HEK293 (cell line): ENCODE results near the gene TBC1D19.

ENCODE experiments used
- CTCF ChIA-PET: fragments of 350-600 bp; formaldehyde crosslinking; extraction: SDS; loops from one replicate; lab custom pipeline; 2021; ENCODE audit warnings: antibody characterized with exemption; lab: Yijun Ruan, JAX
- POLR2A ChIA-PET: fragments of 300-600 bp; formaldehyde crosslinking; extraction: SDS; loops from one replicate; lab custom pipeline; 2020; ENCODE audit warnings: antibody characterized with exemption, inconsistent platforms; lab: Yijun Ruan, JAX
- H3K27ac ChIP-seq: fragments of 200-500 bp; sonication (Bioruptor generic); 2 replicates; pipeline ENCODE4 v1.5.1; 2014; ENCODE audit warnings: low read depth, low read length, control low read depth, inconsistent platforms; ENCODE audit errors: extremely low read depth
- H3K36me3 ChIP-seq, 2 experiments: fragments of 200-500 bp in 1 of 2; sonication (Bioruptor generic) in 1 of 2; 1 replicate in 1 of 2; 2 replicates in 1 of 2; pipeline ENCODE4 v1.5.1; 2014 to 2017; ENCODE audit warnings: inconsistent platforms in 2 of 2, low read length in 2 of 2; ENCODE audit not compliant: control insufficient read depth in 2 of 2, insufficient read depth in 1 of 2
- H3K4me1 ChIP-seq: fragments of 200-500 bp; sonication (Bioruptor generic); 2 replicates; pipeline ENCODE4 v1.5.1; 2014; ENCODE audit warnings: mild to moderate bottlenecking, low read length, inconsistent platforms; ENCODE audit not compliant: control insufficient read depth, insufficient read depth
- H3K4me3 ChIP-seq: 2 replicates; pipeline ENCODE4 v1.5.1; 2011; ENCODE audit warnings: low read depth, mild to moderate bottlenecking, control low read depth, low read length, moderate library complexity
- H3K9me3 ChIP-seq: fragments of 200-500 bp; sonication (Bioruptor generic); 2 replicates; pipeline ENCODE4 v1.5.1; 2014; ENCODE audit warnings: low read depth, low read length, inconsistent platforms; ENCODE audit not compliant: control insufficient read depth, insufficient read depth
- GLIS1 ChIP-seq: fragments of 450-650 bp; formaldehyde crosslinking; IDR thresholded peaks from 2 replicates; pipeline ENCODE4 v1.5.1; 2016; ENCODE audit warnings: missing biosample characterization, missing genetic modification characterization
- GLIS2 ChIP-seq: fragments of 450-650 bp; formaldehyde crosslinking; IDR thresholded peaks from 2 replicates; pipeline ENCODE4 v1.5.1; 2016; ENCODE audit warnings: missing biosample characterization, missing genetic modification characterization
- HIC1 ChIP-seq: fragments of 450-650 bp; formaldehyde crosslinking; IDR thresholded peaks from 2 replicates; pipeline ENCODE4 v1.5.1; 2016; ENCODE audit warnings: missing biosample characterization, missing genetic modification characterization
- REPIN1 ChIP-seq: fragments of 450-650 bp; formaldehyde crosslinking; IDR thresholded peaks from 2 replicates; pipeline ENCODE4 v1.5.1; 2017; ENCODE audit warnings: missing biosample characterization, missing genetic modification characterization, low read depth
- REST ChIP-seq: fragments of 450-650 bp; formaldehyde crosslinking; IDR thresholded peaks from 2 replicates; pipeline ENCODE4 v1.5.1; 2016; ENCODE audit warnings: missing biosample characterization, missing genetic modification characterization
- SP2 ChIP-seq: fragments of 450-650 bp; formaldehyde crosslinking; IDR thresholded peaks from 2 replicates; pipeline ENCODE4 v1.5.1; 2016; ENCODE audit warnings: missing biosample characterization, missing genetic modification characterization
- YY2 ChIP-seq: fragments of 450-650 bp; formaldehyde crosslinking; IDR thresholded peaks from 2 replicates; pipeline ENCODE4 v1.5.1; 2016; ENCODE audit warnings: missing biosample characterization, missing genetic modification characterization
- ZBTB17 ChIP-seq: fragments of 450-650 bp; formaldehyde crosslinking; IDR thresholded peaks from 2 replicates; pipeline ENCODE4 v1.5.1; 2016; ENCODE audit warnings: missing biosample characterization, missing genetic modification characterization
- ZBTB6 ChIP-seq: fragments of 450-650 bp; formaldehyde crosslinking; IDR thresholded peaks from 2 replicates; pipeline ENCODE4 v1.5.1; 2017; ENCODE audit warnings: missing biosample characterization, missing genetic modification characterization
- ZNF174 ChIP-seq: fragments of 450-650 bp; formaldehyde crosslinking; IDR thresholded peaks from 2 replicates; pipeline ENCODE4 v1.5.0; 2017; ENCODE audit warnings: missing biosample characterization, mild to moderate bottlenecking, missing genetic modification characterization
- ZNF223 ChIP-seq: fragments of 450-650 bp; formaldehyde crosslinking; IDR thresholded peaks from 2 replicates; pipeline ENCODE4 v1.5.1; 2016; ENCODE audit warnings: missing biosample characterization, missing genetic modification characterization
- ZNF24 ChIP-seq: fragments of 450-650 bp; formaldehyde crosslinking; IDR thresholded peaks from 2 replicates; pipeline ENCODE4 v1.5.1; 2016; ENCODE audit warnings: missing biosample characterization, missing genetic modification characterization
- ZNF292 ChIP-seq: fragments of 450-650 bp; formaldehyde crosslinking; IDR thresholded peaks from 2 replicates; pipeline ENCODE4 v1.5.1; 2016; ENCODE audit warnings: low read depth, missing biosample characterization, missing genetic modification characterization, borderline replicate concordance
- ZNF350 ChIP-seq: fragments of 450-650 bp; formaldehyde crosslinking; IDR thresholded peaks from 2 replicates; pipeline ENCODE4 v1.5.0; 2017; ENCODE audit warnings: missing biosample characterization, mild to moderate bottlenecking, missing genetic modification characterization
- ZNF416 ChIP-seq: fragments of 450-650 bp; formaldehyde crosslinking; IDR thresholded peaks from 2 replicates; pipeline ENCODE4 v1.5.1; 2016; ENCODE audit warnings: missing biosample characterization, missing genetic modification characterization
- ZNF514 ChIP-seq: fragments of 450-650 bp; formaldehyde crosslinking; IDR thresholded peaks from 2 replicates; pipeline ENCODE4 v1.5.1; 2016; ENCODE audit warnings: missing biosample characterization, missing genetic modification characterization
- ZNF585B ChIP-seq: fragments of 450-650 bp; formaldehyde crosslinking; IDR thresholded peaks from 2 replicates; pipeline ENCODE4 v1.5.1; 2016; ENCODE audit warnings: missing biosample characterization, missing genetic modification characterization
- ZNF610 ChIP-seq: fragments of 450-650 bp; formaldehyde crosslinking; IDR thresholded peaks from 2 replicates; pipeline ENCODE4 v1.5.1; 2016; ENCODE audit warnings: missing biosample characterization, missing genetic modification characterization, borderline replicate concordance
- ZNF624 ChIP-seq: fragments of 450-650 bp; formaldehyde crosslinking; IDR thresholded peaks from 2 replicates; pipeline ENCODE4 v1.5.1; 2017; ENCODE audit warnings: missing biosample characterization, missing genetic modification characterization
- ZNF701 ChIP-seq: fragments of 450-650 bp; formaldehyde crosslinking; IDR thresholded peaks from 2 replicates; pipeline ENCODE4 v1.5.1; 2016; ENCODE audit warnings: missing biosample characterization, missing genetic modification characterization
- ZNF776 ChIP-seq: fragments of 450-650 bp; formaldehyde crosslinking; IDR thresholded peaks from 2 replicates; pipeline ENCODE4 v1.5.0; 2017; ENCODE audit warnings: missing biosample characterization, missing genetic modification characterization, borderline replicate concordance
- ZNF792 ChIP-seq: fragments of 450-650 bp; formaldehyde crosslinking; IDR thresholded peaks from 2 replicates; pipeline ENCODE4 v1.5.1; 2016; ENCODE audit warnings: missing biosample characterization, missing genetic modification characterization
- ZNF837 ChIP-seq: fragments of 450-650 bp; formaldehyde crosslinking; IDR thresholded peaks from 2 replicates; pipeline ENCODE4 v1.5.1; 2016; ENCODE audit warnings: missing biosample characterization, missing genetic modification characterization

Gene TBC1D19

GRCh38 chr4:26792639-26793038 lies 208.8 kb downstream of the TBC1D19 start:
- TF ChIP-seq REPIN1 (tag by site-specific recombination): no peak
- no peak for TF ChIP-seq ZNF24
- no peak for TF ChIP-seq ZNF701 (tag by site-specific recombination)
- no peak for TF ChIP-seq ZNF174 (tag by site-specific recombination)
- no peak for TF ChIP-seq ZNF792
- TF ChIP-seq GLIS1 (tag by site-specific recombination): no peak
- TF ChIP-seq ZNF514: no peak
- no peak for TF ChIP-seq ZBTB17 (tag by site-specific recombination)
- TF ChIP-seq ZNF350: no peak
- TF ChIP-seq SP2 (tag by site-specific recombination): no peak
- TF ChIP-seq YY2: no peak
- TF ChIP-seq REST (tag by site-specific recombination): no peak
- no peak for TF ChIP-seq ZNF292
- ChIA-PET POLR2A (no interaction called here), CTCF (no interaction called here)
- no peaks in the 10 kb centered on the region for H3K9me3 ChIP-seq
- no peaks in the 10 kb centered on the region for H3K36me3 ChIP-seq
- no peak overlapping the region for H3K4me3 ChIP-seq
- 0 out of 2 replicates have a peak, but pooled peaks cover 2% of the 10 kb centered on the region for H3K4me1 ChIP-seq
- no peak overlapping the region for H3K27ac ChIP-seq

- Histone ChIP-seq H3K4me1 (no peaks in the 10 kb centered on the region), H3K27ac (no peak overlapping the region), H3K9me3 (no peaks in the 10 kb centered on the region), H3K36me3 (no peaks in the 10 kb centered on the region), H3K4me3 (no peak overlapping the region)
- POLR2A ChIA-PET: interaction anchor here (0.7 kb wide), 2 partner anchors 8 to 90 kb away, joined by 5 to 10 read pairs; no protein-coding TSS in a partner anchor
- CTCF ChIA-PET: no interaction called here
- no peak for TF ChIP-seq ZNF624
- no peak for TF ChIP-seq GLIS2 (tag by site-specific recombination)
- no peak for TF ChIP-seq ZNF610 (tag by site-specific recombination)
- no peak for TF ChIP-seq HIC1 (tag by site-specific recombination)
- TF ChIP-seq ZNF837 (tag by site-specific recombination): no peak
- no peak for TF ChIP-seq ZNF223 (tag by site-specific recombination)
- TF ChIP-seq ZNF585B (tag by site-specific recombination): no peak
- TF ChIP-seq ZBTB6 (tag by site-specific recombination): no peak
- no peak for TF ChIP-seq ZNF776
- TF ChIP-seq GLIS1 (tag by site-specific recombination): no peak
- TF ChIP-seq ZNF416 (tag by site-specific recombination): no peak
- TF ChIP-seq, all 188 proteins: peak for 0
These were observed 209.9 kb downstream of the TBC1D19 start for GRCh38 chr4:26793735-26794134.
